ENCODE results near the gene PLD1.

DNA sequence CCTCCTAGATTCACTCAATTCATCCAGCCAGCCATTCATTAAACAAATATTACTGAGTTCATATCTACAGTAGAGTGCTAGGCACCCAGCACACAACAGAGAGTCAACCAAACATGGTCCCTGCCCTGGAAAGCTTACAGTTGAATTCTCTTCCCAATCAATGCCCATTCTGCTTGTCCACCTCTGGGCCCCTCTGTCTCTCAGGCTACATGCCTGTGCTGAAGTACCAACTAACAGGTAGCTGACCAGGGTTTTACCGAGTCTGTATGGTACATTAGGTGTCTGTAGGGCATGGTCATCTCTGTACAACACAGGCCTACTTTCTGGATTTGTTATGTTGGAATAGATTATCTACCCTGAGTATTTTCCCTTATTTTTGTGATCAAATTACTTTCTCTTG, 23.3 kb downstream of the PLD1 start:
- TF ChIP-seq CTCF (IDR thresholded peaks at IDR 0.05) (no peak), POLR2A (IDR thresholded peaks at IDR 0.05) (no peak)

Measured in heart left ventricle (tissue), 13 donors.